HG03175 (cell line): ENCODE data around the gene OR11H6.
"Not testable (repeated sequence)": the region's sequence is repeated elsewhere in the genome, so short reads cannot be mapped to it uniquely, and the experiment has no call there.

Experiments
- ATAC-seq: cut with Tn5 transposase; IDR thresholded peaks from one replicate; pipeline ENCODE4 v1.9.1; 2021; ENCODE audit warnings: mild to moderate bottlenecking, moderate library complexity; ENCODE audit not compliant: unreplicated experiment

The OR11H6 gene, protein sequence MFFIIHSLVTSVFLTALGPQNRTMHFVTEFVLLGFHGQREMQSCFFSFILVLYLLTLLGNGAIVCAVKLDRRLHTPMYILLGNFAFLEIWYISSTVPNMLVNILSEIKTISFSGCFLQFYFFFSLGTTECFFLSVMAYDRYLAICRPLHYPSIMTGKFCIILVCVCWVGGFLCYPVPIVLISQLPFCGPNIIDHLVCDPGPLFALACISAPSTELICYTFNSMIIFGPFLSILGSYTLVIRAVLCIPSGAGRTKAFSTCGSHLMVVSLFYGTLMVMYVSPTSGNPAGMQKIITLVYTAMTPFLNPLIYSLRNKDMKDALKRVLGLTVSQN

DNA sequence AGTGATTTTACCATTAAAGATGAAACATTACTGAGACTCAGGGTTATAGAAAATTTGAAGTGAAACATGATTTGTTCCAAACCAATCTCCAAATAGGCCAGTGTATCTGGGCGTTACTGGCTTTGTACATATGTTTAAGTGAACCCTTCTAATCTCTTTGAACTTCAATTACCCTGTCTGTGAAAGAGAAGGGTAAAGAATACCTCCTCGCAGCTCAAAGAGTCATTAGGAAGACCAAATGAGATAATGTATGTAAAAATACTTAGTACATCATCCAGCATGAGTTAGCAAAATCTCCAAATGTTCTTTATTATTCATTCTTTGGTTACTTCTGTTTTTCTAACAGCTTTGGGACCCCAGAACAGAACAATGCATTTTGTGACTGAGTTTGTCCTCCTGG is at the start of gene OR11H6:
Gene OR11H6 (plus strand): TSS at position 301 of the 400 bp plus-strand sequence. CDS start 0 bp downstream, at position 301.
- no peak for ATAC-seq

DNA sequence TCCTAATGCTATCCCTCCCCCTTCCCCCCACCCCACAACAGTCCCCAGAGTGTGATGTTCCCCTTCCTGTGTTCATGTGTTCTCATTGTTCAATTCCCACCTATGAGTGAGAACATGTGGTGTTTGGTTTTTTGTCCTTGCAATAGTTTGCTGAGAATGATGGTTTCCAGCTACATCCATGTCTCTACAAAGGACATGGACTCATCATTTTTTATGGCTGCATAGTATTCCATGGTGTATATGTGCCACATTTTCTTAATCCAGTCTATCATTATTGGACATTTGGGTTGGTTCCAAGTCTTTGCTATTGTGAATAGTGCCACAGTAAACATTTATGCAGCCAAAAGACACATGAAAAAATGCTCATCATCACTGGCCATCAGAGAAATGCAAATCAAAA is 49.3 kb upstream of the OR11H6 start:
- not testable (repeated sequence) for ATAC-seq

DNA sequence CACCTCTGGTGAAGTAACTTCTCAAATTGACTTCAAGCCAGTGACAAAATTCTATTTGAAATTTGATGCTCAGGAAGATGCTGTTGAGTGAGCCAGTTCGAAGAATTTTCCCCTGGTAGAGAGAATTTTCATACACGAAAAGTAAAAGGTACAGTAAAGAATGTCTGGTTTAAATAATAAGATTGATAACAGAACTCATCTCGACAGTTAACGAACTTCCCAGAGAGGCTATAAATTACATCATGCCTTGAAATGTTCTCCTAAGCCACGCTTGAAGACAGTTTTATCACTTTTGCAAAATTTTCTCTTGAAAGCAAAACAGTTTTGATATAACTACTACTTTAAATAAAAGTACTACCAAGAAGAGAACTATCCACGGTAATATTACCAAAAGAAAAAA is 47.2 kb upstream of the OR11H6 start:
- no peak for ATAC-seq

DNA sequence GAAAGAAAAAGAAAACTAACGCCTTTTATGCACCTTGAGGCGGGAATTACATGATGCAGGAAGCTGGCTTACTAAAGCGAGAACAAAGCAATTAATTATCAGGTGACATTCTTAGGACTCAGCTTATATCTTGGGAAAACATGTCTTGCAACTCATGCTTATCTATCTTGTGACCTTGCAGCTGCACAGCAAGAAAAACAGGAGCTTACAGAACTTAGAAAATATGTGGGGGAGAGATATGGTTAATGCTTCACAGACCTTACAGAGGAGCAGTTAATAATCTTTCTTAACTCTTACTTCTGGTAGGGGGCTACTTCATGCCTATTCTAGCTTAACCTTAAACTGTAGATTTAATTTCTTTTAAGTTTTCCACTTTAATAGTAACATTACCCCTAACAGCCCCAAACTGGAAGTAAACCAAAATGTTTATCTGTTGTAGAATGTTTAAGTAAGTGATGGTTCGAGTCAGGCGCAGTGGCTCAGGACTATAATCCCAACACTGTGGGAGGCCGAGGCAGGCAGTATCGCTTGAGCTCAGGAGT is 46.0 kb upstream of the OR11H6 start:
- ATAC-seq: no peak

- no peak for ATAC-seq
Measured at GRCh38 chr14:20179218-20179617, 44.3 kb upstream of the OR11H6 start.

- no peak for ATAC-seq
Measured at GRCh38 chr14:20179880-20180279, 43.6 kb upstream of the OR11H6 start.

GRCh38 chr14:20180486-20180885 is 43.0 kb upstream of the OR11H6 start:
- ATAC-seq: no peak

- no peak for ATAC-seq
Measured at GRCh38 chr14:20184181-20184580, 39.3 kb upstream of the OR11H6 start.

DNA sequence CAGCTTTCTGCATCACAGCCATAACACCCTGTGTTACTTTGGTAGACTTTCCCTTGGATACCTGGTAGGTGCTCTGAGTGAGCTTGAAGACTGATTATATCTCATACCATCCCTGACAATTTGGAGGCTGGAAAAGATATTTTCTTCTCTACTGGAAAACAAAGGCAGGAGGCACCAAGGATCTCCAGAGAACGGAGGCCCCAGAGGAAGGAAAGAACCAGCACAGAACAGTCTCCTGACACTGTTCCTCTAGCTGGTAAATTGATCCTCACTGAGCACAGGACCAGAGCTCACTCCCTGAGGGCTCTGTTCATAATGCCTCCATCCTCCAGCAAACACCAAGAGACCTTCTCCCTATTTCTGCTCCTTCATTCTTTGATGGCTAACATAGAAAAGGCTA is 32.9 kb upstream of the OR11H6 start, which contains the start of gene OR11G2:
Gene OR11G2 (plus strand): TSS at position 301 of the 400 bp plus-strand sequence. CDS start 6,542 bp downstream, outside the sequence.
- ATAC-seq: no peak

GRCh38 chr14:20191396-20191795 is 32.1 kb upstream of the OR11H6 start:
- ATAC-seq: no peak

DNA sequence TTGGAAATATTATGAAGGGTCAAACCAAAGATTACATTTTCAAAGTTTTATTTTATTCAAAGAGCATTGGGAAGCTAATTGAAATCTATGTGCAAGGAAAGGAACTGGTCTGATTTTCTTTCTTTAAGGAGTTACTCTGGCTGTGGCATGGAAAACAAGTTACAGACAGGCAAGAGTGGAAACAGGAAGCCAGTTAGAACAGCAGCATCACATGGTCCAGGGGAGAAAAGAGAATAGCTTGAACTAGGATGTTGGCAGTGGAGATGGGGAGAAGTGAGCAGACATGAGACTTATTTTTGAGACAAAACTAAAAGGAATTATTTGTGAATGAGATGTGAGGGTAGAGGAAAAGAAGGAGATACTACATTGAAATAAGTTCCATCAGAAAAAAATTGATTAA is 29.4 kb upstream of the OR11H6 start:
- ATAC-seq: no peak

- ATAC-seq: not testable (repeated sequence)
Measured at GRCh38 chr14:20195170-20195569, 28.3 kb upstream of the OR11H6 start.

DNA sequence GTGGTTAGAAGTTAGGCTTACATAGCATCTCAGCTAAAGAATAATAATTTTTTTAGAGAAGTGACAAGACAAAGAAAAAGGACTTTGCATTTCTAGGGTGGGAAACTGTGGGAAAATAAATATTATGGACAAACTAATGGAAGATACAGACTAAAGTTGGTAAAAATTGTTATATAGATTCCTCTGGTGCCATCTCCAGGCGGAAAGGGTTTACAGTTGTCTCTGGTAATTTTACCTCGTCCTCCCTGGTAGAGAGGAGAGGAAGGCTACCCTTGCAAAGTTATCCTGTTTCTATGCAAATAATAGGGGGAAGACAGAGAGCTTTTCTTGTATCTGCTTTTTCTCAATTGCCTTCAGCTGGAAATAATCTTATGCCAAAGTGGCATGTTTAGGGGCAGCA is 27.6 kb upstream of the OR11H6 start:
- ATAC-seq: no peak

DNA sequence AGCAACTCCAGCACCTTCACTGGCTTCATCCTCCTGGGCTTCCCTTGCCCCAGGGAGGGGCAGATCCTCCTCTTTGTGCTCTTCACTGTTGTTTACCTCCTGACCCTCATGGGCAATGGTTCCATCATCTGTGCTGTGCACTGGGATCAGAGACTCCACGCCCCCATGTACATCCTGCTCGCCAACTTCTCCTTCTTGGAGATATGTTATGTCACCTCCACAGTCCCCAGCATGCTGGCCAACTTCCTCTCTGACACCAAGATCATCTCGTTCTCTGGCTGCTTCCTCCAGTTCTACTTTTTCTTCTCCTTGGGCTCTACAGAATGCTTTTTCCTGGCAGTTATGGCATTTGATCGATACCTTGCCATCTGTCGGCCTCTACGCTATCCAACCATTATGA is 26.1 kb upstream of the OR11H6 start:
- no peak for ATAC-seq

DNA sequence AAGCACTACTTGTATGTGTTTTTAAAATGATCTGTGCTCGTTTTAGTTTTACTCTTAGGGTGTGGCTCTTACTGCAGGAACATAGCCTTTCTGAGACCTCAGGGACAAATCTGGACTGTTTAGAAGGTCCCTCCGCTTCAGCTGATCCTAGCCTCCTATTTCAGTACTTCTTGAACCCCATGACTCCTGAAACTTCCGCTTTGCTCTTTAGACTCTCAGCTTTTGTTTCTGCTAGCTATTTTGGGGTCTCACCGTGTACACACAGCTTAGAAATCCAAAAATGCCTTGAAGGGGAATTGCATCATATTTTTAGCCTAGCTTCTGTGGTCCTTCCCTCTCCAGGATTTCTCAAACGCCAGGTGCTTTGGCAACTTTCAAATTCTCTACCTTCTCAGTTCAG is 24.5 kb upstream of the OR11H6 start:
- ATAC-seq: no peak

- no peak for ATAC-seq
Measured at GRCh38 chr14:20204721-20205120, 18.8 kb upstream of the OR11H6 start.

- ATAC-seq: no peak
Measured at GRCh38 chr14:20209595-20209994, 13.9 kb upstream of the OR11H6 start.

DNA sequence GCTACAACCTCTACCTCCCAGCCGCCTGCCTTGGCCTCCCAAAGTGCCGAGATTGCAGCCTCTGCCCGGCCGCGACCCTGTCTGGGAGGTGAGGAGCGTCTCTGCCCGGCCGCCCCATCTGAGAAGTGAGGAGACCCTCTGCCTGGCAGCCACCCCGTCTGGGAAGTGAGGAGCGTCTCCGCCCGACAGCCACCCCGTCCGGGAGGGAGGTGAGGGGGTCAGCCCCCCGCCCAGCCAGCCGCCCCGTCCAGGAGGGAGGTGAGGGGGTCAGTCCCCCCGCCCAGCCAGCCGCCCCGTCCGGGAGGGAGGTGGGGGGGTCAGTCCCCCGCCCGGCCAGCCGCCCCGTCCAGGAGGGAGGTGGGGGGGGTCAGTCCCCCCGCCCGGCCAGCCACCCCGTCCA is 11.1 kb upstream of the OR11H6 start:
- not testable (repeated sequence) for ATAC-seq

DNA sequence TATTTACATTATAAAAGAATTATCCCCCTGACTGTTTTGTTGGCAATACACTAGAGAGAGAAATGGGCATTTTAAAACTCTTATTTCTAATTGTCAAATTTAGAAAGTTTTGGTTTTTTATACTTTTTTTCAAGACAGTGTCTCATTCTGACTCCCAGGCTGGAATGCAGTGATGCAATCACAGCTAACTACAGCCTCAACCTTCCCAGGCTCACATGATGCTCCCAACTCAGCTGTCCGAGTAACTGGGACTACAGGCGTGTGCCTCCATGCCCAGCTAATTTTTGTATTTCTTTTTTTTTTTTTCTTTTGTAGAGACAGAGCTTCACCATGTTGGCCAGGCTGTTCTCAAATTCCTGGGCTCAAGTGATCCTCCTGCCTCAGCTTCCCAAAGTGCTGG is 8.3 kb upstream of the OR11H6 start:
- no peak for ATAC-seq

GRCh38 chr14:20219033-20219432 is 4.5 kb upstream of the OR11H6 start:
- no peak for ATAC-seq

GRCh38 chr14:20228681-20229080 is 5.2 kb downstream of the OR11H6 start, which contains the start of gene OR11H7:
Gene OR11H7 (plus strand): TSS chr14:20228981.
- ATAC-seq: no peak

DNA sequence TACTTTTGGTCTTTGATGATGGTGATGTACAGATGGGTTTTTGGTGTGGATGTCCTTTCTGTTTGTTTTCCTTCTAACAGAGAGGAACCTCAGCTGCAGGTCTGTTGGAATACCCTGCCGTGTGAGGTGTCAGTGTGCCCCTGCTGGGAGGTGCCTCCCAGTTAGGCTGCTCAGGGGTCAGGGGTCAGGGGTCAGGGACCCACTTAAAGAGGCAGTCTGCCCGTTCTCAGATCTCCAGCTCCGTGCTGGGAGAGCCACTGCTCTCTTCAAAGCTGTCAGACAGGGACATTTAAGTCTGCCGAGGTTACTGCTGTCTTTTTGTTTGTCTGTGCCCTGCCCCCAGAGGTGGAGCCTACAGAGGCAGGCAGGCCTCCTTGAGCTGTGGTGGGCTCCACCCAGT is 11.9 kb downstream of the OR11H6 start:
- not testable (repeated sequence) for ATAC-seq
